ENCODE results near the gene MARCKSL1. TPM values are rescaled to one million over a fixed set of nuclear protein-coding genes. Genes with fewer than 3 reads are reported as not detected.
A peak's percentile ranks its signal among the peaks of the same experiment; 100 is the strongest.

The MARCKSL1 gene
- total RNA-seq, 2 donors from 2014 or later, result 144 to 243 TPM

GRCh38 chr1:32334864-32335534, 1.0 kb downstream of the MARCKSL1 start:
- intact Hi-C loops (cut with DNase I), result no loop called here
- 4% methylated on average over 46 of the region's 46 CpGs for WGBS
- DNase-seq (ENCODE audit: low spot score), result no peak
- H3K27me3 ChIP-seq (replicated peaks; ENCODE audit: insufficient read depth), result no peaks in the 10 kb centered on the region
- peak overlapping the region; percentile 75 to 82 for H3K27ac ChIP-seq
- TF ChIP-seq CTCF (IDR thresholded peaks at IDR 0.05), result peak; percentile 64 to 77 (median 72)
- TF ChIP-seq POLR2A (IDR thresholded peaks at IDR 0.05), result no peak
- no peak for TF ChIP-seq POLR2AphosphoS5 (IDR thresholded peaks at IDR 0.05)
- peak overlapping the region; percentile 78 to 79 for H3K4me3 ChIP-seq
- peaks cover 0 to 13% of the 10 kb centered on the region in 2 donors for H3K36me3 ChIP-seq
- peaks cover 6% of the 10 kb centered on the region for H3K4me1 ChIP-seq (replicated peaks)
- no peaks in the 10 kb centered on the region for H3K9me3 ChIP-seq

GRCh38 chr1:32334274-32334861, 1.7 kb downstream of the MARCKSL1 start:
- Histone ChIP-seq H3K27me3 (replicated peaks; ENCODE audit: insufficient read depth) (no peaks in the 10 kb centered on the region), H3K27ac (peak overlapping the region; percentile 75 to 82), H3K9me3 (no peaks in the 10 kb centered on the region), H3K4me3 (peak overlapping the region; percentile 78 to 79), H3K4me1 (replicated peaks) (peaks cover 6% of the 10 kb centered on the region), H3K36me3 (peaks cover 0 to 13% of the 10 kb centered on the region in 2 donors)
- no peak for DNase-seq (ENCODE audit: low spot score)
- WGBS, result 36% methylated on average over 9 of the region's 9 CpGs
- intact Hi-C loops (cut with DNase I), result no loop called here
- no peak for TF ChIP-seq CTCF (IDR thresholded peaks at IDR 0.05)
- no peak for TF ChIP-seq POLR2A (IDR thresholded peaks at IDR 0.05)
- TF ChIP-seq POLR2AphosphoS5 (IDR thresholded peaks at IDR 0.05), result no peak

- Histone ChIP-seq H3K36me3 (peaks cover 0 to 13% of the 10 kb centered on the region in 2 donors), H3K4me1 (replicated peaks) (peaks cover 6% of the 10 kb centered on the region), H3K27me3 (replicated peaks; ENCODE audit: insufficient read depth) (no peaks in the 10 kb centered on the region), H3K4me3 (no peak overlapping the region), H3K9me3 (no peaks in the 10 kb centered on the region), H3K27ac (peak overlapping the region; percentile 58 to 63)
- peak in 1 of 4 experiments; percentile 7 for TF ChIP-seq CTCF (IDR thresholded peaks at IDR 0.05)
- no peak for TF ChIP-seq POLR2AphosphoS5 (IDR thresholded peaks at IDR 0.05)
- DNase-seq (ENCODE audit: low spot score), result no peak
- 51% methylated on average over 3 of the region's 3 CpGs for WGBS
- intact Hi-C loops (cut with DNase I), result no loop called here
Measured at GRCh38 chr1:32333251-32333963, 2.6 kb downstream of the MARCKSL1 start.

GRCh38 chr1:32332290-32333079, 3.5 kb downstream of the MARCKSL1 start:
- peak overlapping the region; percentile 58 to 63 for H3K27ac ChIP-seq
- peak; percentile 48 for DNase-seq (ENCODE audit: low spot score)

More at GRCh38 chr1:32332290-32333079, 3.5 kb downstream of the MARCKSL1 start:
- WGBS, result 46% methylated on average over 3 of the region's 3 CpGs
- Histone ChIP-seq H3K4me3 (no peak overlapping the region), H3K27me3 (replicated peaks; ENCODE audit: insufficient read depth) (no peaks in the 10 kb centered on the region), H3K36me3 (peaks cover 3 to 14% of the 10 kb centered on the region in 2 donors), H3K9me3 (no peaks in the 10 kb centered on the region), H3K4me1 (replicated peaks) (peaks cover 6% of the 10 kb centered on the region)
- intact Hi-C loops (cut with DNase I), result no loop called here
- no peak for TF ChIP-seq POLR2A (IDR thresholded peaks at IDR 0.05)
- TF ChIP-seq CTCF (IDR thresholded peaks at IDR 0.05), result no peak
- TF ChIP-seq POLR2AphosphoS5 (IDR thresholded peaks at IDR 0.05), result no peak
